Stimulated activated CD8-positive, alpha-beta memory T cell treated with anti-CD3 and anti-CD28 coated beads, Interleukin-12 subunit alpha, Interleukin-12 subunit beta, amount 100 ng/mL, for 1 hour (primary cell): ENCODE results near the gene MAP2K5.

Experiments used
- DNase-seq: peaks from one replicate; pipeline ENCODE4 v3.0.0-alpha.2; 2020; ENCODE audit warnings: low read depth

Gene MAP2K5

DNA sequence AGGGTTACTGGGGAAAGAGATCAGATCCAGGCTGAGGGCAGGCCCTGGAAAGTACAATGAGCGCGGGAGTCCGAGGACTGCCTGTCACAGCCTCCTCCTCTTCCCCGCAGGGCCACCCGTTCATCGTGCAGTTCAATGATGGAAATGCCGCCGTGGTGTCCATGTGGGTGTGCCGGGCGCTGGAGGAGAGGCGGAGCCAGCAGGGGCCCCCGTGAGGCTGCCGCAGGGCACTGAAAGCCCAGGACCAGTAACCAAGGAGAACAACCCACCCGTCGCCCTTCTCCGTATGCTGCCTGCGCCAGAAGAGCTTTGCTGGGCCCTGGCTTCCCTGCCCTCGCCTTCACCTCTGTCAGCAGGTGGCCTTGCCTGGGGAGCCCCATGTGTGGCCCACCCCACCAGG lies 264.0 kb downstream of the MAP2K5 start:
- DNase-seq = no peak

DNA sequence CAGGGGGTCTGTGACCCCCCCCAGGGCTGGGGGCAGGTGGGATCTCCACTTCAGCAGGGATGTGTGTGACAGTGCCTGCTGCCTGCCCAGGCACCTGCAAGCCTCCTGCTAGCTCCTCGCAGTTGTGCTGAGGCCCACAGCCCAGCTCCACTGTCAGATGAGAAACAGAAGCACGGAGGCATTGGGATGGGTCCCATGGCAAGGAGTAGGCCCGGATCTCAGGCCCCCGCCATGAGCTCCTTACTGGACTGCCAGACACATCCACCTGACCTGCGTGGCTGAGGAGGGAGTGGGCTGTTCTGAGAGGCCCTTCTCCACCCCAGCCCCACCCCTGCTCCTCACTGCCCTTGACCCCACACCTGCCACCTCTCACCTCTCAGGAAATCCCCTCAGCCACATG lies 264.6 kb downstream of the MAP2K5 start:
- DNase-seq = no peak

DNA sequence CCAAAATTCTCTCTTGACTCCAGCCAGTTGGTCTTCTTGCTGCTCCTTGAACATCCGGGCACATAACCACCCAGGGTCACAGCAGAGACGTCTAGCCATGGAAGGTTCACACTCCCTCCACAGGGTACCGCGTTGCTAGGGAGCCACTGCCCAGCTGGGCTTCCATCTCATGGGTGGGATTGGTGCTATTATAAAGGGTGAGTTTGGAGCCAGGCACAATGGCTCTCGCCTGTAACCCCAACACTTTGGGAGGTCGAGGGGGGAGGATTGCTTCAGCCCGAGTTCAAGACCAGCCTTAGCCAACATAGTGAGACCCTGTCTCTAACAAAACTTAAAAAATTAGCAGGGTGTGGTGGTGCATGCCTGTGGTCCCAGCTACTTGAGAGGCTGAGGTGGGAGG lies 265.3 kb downstream of the MAP2K5 start:
- no peak for DNase-seq

DNA sequence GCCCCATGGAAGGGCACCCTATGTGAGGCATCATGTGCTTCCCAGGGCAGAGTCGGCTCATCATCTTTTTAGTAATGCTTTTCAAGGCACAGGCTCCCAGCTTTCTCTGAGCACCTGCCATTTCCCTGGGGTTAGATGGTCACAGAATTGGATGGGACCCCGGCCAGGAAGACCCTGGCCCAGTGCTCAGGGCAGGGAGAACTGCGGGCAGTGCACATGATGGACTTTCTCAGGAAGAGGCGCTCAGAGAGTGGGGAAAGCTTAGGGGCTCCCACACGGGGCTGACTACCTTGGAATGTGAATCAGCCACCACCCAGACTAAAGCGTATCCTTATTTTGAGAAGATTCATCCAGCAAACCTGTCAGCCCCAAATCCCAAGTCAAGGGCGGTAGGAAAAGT lies 266.3 kb downstream of the MAP2K5 start:
- no peak for DNase-seq

DNA sequence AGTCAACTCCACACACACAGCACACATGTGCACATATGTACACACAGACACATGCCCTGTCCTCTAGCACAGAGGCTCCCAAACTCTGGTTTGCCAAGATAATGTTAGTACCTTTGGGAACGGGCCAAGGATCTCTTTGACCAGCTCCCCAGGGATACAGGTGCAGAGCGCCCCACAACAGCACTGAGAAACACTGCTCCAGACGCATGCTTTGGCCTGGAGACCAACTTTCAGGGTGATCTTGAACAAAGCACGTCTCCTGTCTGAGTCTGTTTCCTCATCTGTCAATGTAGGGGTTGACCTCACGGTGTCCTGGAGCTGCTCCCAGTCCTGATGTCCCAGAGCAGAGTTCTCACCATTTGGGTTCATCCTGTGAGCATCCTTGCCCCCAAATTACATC lies 266.9 kb downstream of the MAP2K5 start:
- DNase-seq = no peak

DNA sequence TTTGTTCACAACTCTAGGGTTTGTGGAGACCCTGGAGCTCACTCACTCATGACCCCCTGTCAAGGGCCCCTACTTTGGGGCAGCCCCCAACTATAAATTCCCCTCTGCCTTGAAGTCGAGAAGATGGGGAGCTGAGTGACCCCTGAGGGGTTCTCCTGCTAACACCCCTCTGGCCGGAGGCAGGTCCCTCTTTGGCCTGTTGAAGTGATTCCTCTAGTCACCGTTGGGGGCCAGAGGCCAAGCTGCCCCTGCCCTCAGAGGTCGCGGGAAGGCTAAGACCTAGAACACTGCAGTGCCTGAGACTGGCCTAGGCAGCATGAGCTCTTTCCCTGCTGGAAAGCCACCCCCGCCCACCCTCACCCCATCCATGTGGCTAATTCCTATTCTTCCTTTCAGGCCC lies 267.4 kb downstream of the MAP2K5 start:
- no peak for DNase-seq

DNA sequence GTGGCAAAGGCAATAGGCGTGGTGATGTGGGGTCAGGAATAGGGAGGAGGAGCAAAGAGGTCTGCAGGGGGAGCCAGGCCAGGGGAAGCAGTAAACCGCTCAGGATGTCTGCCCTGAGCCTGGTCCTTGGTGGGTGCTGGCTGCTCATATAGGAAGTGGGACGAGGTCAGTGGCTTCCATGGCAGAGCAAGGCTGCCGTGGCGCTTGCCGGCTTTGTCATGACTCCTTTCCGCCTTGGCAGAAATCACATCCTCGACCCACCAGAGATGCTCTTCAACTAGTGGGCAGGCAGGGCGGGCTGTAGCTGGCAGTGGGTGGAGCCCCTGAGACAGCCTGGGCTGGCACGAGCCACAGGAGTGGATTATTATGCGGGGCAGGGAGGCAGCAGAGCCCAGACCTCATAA lies 269.7 kb downstream of the MAP2K5 start:
- DNase-seq = no peak

DNA sequence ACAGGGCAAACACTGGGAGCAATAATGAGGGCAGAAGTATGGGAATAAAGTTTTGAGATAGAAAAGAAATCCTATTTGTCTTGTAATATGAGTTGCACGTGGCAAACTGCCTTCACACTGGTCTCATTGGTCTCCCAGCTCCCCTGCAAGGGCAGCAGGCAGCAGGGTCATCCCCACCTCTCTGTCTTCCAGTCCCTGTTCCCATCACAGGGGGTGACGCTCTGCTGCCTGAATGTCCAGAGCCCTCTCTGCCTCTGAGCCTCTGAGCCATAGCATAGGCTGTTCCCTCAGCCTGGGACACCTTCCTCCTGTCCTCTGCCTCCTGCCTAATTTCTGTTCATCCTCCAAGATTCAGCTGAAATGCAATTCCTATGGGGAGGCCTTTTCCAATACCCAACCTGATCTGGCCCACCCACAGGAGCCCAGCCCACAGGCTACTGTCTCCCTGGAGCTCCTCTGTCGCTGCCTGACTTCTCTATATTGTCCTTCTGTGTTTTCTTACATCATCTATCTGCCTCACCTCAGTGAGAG lies 270.7 kb downstream of the MAP2K5 start:
- no peak for DNase-seq

DNA sequence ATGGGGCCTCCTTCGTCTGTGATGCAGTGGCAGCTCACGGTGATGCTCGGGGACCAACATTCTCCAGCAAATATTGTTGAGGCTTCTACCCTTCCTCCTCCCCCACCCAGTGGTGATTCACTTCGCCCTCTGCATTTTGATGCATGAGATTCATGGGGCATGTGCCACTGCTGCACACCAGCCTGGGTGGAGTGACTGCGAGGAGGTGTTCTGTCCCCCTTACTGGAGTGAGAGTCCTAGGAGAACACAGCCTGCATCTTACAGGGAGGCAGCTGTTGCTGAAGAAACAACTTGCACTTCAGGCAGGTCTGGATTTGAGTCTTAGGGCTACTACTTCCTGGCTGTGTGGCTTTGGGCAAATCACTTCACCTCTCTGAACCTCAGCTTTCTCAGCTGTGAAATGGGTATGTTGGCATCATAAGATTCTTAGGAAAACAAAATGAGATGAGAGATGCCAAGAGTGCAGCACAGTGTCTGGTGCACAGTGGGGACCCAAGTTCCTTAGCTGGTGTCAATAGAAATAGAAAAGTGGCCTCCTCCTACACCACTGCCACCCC lies 272.6 kb downstream of the MAP2K5 start:
- no peak for DNase-seq

DNA sequence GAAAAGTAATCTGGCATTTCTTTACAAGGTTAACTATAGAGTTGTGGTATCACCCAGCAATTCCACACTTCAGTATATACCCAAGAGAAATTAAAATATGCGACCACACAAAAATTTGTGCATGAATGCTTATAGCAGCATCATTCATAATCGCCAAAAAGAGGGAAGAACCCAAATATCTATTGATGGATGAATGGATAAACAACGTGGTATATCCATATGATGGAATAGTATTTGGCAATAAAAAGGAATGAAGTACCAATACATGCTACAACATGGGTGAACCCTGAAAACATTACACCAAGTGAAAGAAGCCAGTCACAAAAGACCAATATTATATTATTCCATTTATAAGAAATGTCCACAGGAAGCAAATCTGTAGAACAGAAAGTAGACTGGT lies 274.2 kb downstream of the MAP2K5 start:
- DNase-seq = no peak

DNA sequence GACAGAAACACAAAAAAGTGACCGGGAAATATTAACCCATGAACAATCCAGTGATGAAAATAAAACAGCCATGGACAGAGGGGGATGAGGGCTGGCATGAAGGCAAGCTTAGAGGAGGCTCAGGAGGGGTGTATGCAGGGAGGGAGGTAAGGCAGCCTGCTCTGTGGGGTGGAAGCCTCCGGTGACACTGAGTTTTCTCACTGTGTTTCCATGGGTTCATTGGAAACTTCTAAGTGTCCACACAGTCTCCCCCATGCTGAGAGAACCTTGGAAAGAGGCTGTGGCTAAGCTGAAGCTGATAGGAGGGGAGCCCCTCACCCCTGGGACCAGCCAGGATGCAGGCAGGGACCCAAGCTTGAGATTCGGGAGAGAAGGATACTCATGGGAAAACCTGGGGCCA lies 276.0 kb downstream of the MAP2K5 start:
- DNase-seq = no peak

DNA sequence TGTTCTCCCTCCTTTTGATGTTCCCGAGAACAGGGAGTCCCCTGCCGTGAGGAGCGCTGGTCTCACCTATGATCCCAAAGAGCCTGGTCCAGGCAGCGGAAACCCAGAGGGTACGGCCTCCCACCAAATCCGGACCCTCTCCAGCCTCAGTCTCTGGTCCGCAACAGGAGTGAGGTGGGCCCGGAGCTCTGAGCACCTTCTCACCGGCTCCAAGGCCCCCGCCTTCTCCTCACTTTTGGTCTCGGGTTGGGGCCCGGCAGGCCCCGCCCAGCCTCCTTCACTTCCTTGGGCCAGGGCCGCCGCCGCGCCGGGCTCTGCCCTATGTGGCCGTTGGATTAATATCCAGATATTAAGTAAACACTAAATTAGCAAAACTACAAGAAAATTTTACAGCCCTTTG lies 277.1 kb downstream of the MAP2K5 start:
- no peak for DNase-seq

DNA sequence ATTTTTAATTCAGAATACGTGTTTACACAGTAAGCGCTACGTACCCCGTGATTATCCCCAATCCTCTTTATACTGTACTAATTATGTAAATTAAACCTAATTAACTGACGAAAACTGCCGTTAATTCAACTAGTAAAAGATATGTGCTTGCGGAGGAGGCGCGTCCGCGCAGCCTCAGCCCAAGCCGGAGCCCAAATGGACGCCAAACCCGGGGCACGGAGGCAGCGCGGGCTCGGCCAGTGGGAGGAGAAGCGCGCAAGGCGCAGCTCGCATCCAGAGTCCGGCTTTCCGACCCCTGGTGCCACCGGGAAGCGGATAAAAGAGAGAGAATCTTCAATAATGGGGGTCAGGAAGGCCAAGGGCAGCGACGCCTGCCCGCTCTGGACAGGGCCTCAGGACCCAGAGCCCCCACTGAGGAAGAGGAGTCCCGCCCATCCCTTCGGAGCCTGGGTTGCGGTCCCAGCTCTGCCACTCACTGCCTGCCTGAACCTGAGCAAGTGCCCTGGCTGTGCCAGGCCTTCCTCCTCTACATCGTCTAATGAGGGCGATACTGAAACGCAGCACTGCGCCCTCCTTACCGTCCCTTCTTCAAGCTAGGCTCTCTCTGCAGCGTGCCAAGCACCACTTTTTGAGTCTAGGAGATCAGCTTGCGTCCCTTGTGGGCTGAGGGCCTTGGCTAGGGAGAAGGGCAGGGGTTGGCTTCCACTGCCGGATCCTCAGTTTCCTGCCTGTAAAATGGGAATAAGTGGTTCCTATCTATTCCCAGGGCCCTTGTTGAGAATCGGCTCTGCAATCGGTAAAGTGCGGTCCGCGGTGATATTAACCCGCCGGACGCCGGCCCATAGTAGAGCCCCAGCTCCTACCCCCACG lies 277.9 kb downstream of the MAP2K5 start:
- no peak for DNase-seq

DNA sequence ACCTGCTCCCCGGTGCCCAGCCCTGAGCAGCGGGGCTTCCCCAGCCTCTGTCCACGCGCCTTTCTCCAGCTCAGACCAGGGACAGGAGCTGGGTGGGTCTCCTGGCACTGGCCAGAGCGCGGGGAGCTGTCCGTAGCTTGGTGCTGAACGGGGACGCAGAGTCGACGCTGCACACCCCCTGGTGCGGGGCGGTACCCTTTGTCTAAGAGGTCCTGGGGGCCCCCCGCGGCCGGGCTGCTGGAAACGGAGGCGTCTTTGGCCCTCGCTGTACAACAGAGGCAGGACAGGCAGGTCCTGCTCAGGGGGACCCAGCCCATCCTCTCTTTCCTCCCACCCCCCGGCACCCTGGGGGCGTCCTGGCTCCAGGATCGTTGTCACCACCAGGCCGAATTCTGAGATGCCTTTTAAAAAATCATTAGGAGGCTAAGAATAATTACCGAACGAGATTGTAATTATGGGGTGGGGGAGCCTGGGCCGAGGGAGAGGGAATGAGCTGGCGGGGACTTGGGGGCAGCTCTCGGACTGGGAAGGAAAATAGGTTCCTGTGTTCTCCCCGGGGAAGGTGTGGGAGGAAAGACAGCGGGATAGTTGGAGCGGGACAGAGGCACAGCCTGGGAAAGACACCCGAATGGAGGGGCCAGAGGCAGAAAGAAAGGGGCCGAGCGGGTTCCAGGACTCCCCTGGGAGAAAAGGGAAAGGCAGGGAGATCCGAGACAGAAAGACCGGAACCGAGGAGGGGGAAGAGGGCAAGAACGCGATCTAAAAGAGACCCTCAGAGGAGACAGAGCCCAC lies 278.7 kb downstream of the MAP2K5 start:
- no peak for DNase-seq

DNA sequence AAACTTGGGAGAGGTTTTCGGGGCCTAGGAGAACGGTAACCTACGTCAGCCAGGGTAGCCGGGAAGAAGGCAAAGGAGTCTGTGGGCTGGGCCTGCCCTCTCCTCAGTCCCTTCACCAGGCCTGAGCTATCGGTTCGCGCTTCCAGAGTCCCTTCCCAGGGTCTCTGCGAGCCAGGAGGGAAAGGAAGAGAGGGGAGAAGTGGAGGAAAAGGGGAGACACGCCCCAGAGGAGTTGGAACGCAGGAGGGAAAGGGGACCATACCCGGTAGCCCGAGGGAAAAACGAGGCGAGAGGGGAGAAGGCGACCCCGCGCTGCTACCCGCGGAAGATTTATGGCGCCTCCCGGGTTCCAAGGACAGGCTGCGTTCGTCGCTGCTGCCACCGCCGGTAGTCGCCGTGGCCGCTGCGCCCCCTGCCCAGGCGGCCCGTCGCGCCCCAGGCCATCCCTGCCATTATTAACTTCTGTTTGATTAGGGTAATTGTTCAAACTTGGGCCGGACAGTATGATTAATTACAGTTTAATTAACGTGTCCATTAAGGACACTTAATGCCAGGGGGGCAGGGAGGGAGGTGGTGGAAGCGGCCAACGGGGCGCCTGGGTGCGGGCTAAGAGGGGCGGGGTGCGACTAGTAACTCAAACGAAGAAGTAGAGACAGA lies 279.4 kb downstream of the MAP2K5 start:
- no peak for DNase-seq

DNA sequence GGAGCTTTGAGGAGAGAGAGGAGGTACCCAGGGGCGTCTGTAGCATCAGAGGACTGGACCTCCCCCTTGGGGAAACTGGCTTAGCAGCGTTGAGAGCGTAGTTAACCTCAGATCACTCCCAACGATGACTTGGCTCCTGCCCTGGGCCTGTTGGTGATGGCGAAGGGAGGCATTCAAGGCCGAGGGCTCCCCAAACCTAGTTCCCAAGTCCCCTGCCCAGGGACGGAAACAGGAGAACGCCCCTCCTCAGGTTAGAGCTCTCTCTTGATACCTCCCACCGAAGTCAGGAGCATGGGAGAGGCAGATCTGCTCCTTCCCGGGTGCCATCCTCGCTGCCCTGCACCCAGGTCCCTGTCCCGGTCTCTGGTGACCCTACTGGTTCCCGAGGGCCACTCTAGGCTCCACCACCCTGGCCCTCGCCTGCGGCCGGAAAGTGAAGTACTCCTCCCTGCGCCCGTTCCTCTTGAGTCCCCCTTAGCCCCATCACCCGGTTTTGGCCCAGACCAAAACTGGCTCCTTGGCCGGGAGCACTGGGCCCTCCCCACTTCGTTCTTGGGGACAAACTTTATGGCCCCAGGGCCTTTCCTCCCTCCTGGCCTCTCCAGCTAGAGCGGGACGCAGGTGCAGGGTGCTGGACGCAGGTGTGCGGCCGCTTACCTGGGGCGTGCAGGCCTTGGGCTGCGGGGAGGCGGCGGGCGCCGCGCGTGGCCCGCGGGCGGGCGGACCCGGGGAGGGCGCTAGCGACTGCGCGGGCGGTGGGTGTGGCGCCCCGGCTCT lies 280.2 kb downstream of the MAP2K5 start:
- no peak for DNase-seq

DNA sequence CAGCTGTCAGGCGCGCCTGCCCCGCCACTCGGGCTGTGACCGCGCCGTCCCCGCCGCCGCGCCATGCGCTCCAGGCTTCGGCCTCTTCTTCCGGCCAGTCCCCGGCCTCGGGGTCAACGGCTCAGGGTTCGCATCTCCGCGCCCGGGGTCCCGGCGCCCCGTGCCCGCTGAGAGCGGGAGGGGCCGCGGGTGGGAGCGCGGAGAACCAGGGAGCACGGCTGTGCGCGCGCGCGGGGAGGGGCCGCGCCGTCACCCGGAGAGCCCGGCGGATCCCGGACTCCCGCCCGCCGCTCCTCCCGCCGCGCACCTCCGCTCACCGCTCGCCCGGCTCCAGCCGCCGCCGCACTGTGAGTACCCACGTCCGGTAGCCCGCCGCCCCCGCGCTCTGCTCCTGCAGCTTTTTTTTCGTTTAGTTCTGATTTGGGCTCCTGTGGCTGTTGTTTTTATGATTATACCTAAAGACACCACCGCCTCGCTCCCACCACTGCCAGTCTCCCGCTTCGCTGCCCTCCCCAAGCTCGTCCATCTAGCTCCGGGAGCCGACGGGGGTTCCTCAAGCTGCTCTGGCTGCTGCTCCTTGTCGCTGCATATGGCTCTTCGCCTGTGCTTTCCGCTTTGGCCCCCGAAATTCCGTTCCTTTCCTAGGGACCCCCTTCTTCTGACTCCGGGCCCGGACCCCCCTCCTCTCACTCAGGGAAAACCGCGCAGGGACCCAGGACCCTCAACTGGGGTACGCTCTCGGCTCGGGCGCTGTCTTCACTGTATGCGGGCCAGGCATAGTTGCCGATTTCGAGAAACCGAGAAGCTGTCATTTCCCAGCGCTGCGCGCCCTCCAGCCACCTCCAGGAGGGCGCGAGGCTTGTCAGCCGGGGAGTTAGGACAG lies 281.1 kb downstream of the MAP2K5 start:
- DNase-seq = no peak

DNA sequence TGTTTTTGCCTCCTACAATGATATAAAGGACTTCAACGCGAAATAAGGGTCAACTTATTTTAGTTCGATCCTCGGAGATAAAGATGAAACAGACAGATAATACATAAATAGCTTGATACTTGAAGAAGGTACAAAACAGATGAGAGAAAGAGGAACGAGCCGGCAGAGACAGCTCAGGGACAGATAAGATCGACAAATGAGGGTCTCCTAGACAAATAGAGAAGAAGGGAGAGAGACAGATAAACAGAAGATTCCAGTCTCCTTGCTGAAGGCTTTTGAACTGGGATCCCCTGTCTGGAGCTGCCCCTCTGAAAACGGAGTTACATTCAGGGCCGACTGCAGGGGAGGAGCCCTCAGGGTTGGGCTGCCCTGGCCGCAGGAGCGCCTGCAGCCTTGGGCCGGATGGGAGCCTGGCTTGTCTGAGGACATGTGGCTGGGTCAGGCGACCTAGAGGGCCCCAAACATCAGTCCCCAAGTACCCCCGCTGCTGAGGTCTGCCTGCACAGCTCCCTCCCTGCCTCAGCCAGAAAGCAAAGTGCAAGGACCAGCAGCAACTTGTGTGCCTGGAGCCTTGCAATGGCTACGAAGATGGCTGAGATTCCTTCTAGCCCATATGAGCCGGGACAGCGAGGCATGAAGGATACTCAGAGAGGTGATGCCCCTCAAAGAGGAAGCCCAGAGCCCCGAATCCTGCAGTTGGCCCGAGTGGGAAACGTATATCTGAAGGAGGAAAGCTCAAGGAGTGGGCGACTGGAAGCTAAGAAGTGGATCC lies 281.9 kb downstream of the MAP2K5 start:
- DNase-seq = no peak

DNA sequence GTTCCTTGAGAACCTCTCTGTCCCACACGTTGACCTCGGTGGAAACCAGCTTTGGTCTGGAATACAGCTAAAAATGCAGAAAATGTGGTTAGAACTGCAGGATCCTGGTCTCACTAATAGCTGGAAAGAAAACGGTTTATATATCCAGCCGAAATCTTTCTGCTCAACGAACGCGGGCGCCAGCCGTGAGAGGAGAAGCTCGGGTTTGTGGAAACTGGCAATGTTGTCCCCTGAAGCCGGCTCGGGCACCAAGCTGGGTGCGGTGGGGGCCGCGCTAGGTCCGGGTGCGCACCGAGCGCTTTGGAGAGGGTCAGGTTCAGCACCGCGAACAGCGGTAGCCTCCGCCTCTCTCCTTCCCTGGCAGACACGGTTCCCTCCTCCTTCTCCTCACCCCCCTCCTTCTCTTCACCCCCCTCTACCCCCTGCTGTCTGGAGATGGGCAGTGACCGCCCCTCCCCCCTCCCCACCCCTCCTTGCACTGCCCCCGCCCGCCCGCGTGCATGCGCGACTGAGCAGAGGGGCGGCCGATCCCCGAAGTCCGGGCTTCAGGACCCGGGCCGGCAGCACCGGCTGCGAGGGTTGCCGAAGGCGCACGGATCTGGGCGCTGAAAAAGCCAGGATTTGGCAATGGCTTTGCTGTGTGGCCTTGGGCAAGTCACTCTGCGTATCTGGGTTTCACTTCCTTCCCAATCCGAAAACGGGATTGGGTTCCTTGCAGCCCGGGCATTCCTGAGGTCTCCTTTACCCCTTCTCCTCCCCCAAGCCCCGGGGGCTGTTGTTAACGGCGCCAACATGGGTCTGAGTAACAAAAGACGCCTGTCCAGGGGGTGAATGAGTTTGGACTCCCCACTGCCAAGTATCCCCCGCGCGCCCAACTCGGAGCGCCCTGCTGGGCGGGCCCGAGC lies 282.7 kb downstream of the MAP2K5 start, which contains the start of gene SKOR1:
TSS of gene SKOR1 (plus strand) at position 534 of the 905 bp plus-strand sequence. CDS start at position 628, 94 bp downstream.
- DNase-seq = no peak
